K562 (cell line): ENCODE results near the gene CDH5. TPM values are rescaled to one million over a fixed set of nuclear protein-coding genes. Genes with fewer than 3 reads are reported as not detected.

Experiments used
- CC2D1A ChIP-seq: fragments of 450-650 bp; IDR thresholded peaks from 2 replicates; pipeline ENCODE4 v1.6.1; 2017; ENCODE audit warnings: mild to moderate bottlenecking
- ZNF584 ChIP-seq: fragments of 200-800 bp; sonication (Bioruptor generic); IDR thresholded peaks from 2 replicates; pipeline ENCODE4 v1.6.1; 2016; ENCODE audit warnings: low read depth, mild to moderate bottlenecking, missing genetic modification characterization, missing compliant biosample characterization
- polyA plus RNA-seq, 8 experiments: library from polyadenylated mRNA; depleted of rRNA in 4 of 8; stranded (reverse) in 5 of 8; unstranded in 3 of 8; fragments of >200 nt; fragmentation: Nextera tagmentation in 2 of 8; fragmentation: Illumina TruSeq in 1 of 8; extraction: Ambion mirVana in 2 of 8; extraction: Trizol in 1 of 8; gene quantifications; 2 replicates each; pipeline versions ENCODE4 v1.2.1 to v1.2.3, GENCODE V29; 2011 to 2014; ENCODE audit warnings: inconsistent platforms in 1 of 8, missing spikeins in 1 of 8
- total RNA-seq, 7 experiments: library from RNA; depleted of rRNA in 6 of 7; stranded (reverse); fragments of >200 nt in 6 of 7; fragmentation: Illumina TruSeq in 2 of 7; extraction: Trizol in 2 of 7; gene quantifications; 2 replicates each; pipeline versions ENCODE4 v1.2.1 to v1.2.3, GENCODE V29; 2011 to 2021; ENCODE audit warnings: low replicate concordance in 1 of 7
- TF ChIP-seq, protein P1 (sequence below), 2 experiments: fragments of 450-650 bp; formaldehyde crosslinking in 1 of 2; IDR thresholded peaks; 2 replicates each; pipeline versions ENCODE4 v1.4.0 to v1.6.1; 2014 to 2020; ENCODE audit warnings: mild to moderate bottlenecking in 2 of 2, borderline replicate concordance in 1 of 2, low read depth in 1 of 2

Gene CDH5
- total and polyA plus RNA-seq, 9 of the 15 experiments (the other 6 are each of a cell fraction or from before 2014, with no cell fraction given), result not detected

DNA sequence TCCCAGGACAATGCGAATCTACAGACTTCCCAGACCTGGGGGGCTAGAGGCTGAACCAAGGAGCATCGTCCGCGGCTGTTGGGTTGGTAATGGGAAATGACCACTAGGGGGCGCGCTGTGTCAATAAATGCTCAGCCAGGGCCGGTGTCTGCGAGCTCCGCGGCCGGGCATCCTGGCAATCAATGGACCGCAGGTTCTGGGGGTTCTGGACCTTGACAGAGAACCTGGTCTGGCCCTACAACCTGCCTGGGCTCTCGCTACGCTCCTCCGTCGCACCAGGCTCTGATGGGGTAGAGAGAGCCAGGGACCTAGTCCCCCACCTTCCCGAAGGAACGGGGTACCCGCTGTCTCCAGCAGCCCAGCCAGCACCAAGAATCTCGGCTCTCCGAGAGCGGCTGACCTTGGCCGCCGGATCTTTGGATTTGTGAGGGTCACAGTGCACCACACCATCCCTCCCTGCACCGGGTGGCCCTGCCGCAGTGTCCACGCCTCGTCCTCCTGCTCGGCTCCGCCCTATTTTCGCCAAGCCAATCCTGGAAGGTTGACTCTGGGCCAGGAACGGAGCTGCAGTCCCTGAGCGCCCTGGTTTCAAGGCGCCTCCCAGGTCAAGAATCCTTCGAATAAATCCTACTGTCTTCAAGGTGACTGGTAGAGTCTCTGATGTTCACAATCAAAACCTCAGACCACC is 40.2 kb downstream of the CDH5 start (continued):
- TF ChIP-seq, protein P1, sequence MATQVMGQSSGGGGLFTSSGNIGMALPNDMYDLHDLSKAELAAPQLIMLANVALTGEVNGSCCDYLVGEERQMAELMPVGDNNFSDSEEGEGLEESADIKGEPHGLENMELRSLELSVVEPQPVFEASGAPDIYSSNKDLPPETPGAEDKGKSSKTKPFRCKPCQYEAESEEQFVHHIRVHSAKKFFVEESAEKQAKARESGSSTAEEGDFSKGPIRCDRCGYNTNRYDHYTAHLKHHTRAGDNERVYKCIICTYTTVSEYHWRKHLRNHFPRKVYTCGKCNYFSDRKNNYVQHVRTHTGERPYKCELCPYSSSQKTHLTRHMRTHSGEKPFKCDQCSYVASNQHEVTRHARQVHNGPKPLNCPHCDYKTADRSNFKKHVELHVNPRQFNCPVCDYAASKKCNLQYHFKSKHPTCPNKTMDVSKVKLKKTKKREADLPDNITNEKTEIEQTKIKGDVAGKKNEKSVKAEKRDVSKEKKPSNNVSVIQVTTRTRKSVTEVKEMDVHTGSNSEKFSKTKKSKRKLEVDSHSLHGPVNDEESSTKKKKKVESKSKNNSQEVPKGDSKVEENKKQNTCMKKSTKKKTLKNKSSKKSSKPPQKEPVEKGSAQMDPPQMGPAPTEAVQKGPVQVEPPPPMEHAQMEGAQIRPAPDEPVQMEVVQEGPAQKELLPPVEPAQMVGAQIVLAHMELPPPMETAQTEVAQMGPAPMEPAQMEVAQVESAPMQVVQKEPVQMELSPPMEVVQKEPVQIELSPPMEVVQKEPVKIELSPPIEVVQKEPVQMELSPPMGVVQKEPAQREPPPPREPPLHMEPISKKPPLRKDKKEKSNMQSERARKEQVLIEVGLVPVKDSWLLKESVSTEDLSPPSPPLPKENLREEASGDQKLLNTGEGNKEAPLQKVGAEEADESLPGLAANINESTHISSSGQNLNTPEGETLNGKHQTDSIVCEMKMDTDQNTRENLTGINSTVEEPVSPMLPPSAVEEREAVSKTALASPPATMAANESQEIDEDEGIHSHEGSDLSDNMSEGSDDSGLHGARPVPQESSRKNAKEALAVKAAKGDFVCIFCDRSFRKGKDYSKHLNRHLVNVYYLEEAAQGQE (IDR thresholded peaks at IDR 0.05; ENCODE audit: borderline replicate concordance), result peak; percentile 77
- TF ChIP-seq, protein P1 (CRISPR knock-in tag; IDR thresholded peaks at IDR 0.05; ENCODE audit: low read depth), result no peak
- no peak for TF ChIP-seq ZNF584 (CRISPR knock-in tag)
- TF ChIP-seq CC2D1A, result peak; percentile 59
